HG02678 (cell line): ENCODE results near the gene UBR4.

Experiments used
- ATAC-seq: cut with Tn5 transposase; IDR thresholded peaks from one replicate; pipeline ENCODE4 v1.9.1; 2021; ENCODE audit warnings: mild to moderate bottlenecking, moderate library complexity; ENCODE audit not compliant: unreplicated experiment

Gene UBR4

DNA sequence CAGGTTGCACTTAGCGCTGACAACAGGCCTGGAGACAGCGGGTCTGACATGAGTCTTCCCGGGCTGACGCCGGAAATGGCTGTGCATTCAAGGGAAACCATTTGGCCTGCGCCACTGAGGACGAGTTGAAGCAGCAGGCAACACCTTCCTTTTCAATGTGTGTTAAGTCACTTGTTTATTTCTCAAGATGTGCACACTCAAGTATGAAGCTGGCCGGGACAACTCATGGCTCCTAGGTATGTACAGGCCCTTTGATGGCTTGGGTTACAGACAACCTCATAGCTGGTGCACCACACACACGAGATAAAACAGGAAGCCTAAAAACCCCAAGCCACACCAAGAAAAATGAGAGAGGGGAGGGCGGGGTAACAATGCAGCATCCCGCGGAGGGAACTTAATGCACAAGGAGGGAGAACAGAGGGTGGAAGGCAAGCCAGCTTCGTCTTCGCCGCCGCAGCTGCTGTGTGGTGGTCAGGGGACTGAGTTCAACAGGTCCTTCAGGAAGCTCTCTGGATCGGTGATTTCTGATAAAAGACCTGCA is 135.6 kb downstream of the UBR4 start:
- no peak for ATAC-seq

DNA sequence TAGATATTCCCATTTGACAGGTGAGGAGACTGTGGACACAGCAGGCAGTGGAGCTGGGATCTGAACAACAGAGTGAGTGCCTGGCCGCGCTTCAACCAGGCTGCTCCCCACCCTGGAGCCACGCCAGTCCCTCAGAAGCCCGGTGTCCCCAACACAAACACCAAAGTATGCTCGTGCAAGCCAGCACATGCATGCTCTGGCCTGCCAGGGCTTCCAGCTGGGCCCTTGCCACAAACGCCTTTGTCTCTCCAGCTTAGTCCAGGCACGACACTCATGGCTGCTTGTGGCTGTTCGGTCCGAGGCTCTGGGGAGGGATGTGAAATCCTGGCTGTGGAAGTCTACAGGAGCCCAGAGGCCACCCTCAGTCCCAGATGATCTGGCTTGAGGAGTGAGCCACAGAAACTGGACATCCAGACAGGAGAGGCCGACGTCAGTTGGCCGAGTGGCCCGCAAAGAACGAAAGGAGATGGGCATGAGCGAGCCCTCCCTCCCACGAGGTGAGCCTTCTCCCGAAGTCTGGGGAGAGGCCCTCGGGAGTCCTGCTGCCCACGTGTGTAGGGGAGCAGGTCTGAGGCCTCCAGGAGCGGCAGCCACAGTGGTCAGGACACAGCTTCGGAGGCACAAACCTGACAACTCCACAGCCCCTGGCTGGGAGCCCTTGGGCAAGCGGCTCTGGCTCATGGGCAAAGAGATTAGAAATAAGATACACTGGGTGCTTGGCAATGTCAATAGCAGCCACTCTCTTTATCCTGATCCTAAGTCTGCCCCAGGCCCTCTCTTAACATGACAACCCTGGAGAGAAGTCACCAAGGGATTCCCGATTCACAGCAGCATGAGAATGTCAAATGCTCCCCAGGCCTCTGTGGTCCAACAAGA is 136.5 kb downstream of the UBR4 start:
- ATAC-seq, result no peak

DNA sequence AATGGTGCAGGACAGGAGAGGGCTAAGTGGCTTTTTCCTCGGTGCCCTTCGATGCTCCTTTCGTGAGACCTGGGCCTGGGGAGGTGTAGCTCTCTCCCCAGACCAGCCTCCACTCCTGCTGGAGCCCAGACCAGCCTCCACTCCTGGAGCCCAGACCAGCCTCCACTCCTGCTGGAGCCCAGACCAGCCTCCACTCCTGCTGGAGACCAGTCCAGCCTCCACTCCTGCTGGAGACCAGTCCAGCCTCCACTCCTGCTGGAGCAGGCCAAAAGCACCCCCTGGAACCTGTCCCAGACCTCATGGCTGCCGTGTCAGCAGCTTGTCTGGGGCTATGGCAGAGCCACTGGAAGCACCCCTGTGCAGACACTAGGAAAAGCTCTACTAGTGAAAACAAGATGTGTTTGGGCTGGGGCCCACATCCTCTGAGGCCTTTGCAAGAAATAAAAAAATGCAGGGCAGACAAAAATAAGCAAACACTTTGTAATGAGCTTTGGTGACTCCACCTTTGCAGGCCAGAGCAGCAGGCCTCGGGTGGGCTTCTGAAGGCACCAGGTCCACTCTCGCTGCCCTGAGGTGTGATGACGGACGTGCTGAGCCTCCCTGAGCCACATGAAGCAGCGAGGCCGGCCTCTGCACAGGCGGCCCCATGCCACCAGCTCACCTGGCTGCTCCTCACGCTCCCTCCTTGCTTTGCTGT is 137.6 kb downstream of the UBR4 start:
- ATAC-seq, result no peak

DNA sequence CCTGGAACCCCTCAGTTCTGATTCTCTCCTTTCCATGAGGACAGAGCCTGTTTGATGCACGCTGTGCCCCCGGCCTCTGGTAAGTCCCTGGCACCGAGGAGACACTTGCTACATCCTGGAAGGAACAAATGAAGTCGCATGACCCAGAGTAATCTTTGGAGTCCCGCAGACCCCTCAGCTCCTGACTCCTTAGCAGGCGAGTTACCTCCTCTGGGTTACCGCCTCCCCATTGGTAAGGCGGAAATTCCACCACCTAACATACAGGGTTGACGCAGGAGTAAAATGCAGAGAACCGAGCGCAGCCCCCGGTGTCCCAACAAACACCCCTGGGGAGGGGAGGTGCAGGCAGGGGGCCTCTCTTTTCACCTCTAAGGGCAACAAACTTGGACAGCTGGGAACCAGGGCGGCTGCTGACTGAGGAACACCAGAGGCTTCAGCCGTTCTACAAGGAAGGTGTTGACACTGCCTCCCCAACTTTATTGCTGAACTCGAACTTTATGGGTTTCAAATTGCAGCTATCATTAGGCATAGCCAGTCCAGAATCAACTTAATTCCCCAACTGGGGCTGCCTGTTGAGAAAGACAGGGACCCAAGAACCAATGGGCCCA is 138.3 kb downstream of the UBR4 start:
- no peak for ATAC-seq

DNA sequence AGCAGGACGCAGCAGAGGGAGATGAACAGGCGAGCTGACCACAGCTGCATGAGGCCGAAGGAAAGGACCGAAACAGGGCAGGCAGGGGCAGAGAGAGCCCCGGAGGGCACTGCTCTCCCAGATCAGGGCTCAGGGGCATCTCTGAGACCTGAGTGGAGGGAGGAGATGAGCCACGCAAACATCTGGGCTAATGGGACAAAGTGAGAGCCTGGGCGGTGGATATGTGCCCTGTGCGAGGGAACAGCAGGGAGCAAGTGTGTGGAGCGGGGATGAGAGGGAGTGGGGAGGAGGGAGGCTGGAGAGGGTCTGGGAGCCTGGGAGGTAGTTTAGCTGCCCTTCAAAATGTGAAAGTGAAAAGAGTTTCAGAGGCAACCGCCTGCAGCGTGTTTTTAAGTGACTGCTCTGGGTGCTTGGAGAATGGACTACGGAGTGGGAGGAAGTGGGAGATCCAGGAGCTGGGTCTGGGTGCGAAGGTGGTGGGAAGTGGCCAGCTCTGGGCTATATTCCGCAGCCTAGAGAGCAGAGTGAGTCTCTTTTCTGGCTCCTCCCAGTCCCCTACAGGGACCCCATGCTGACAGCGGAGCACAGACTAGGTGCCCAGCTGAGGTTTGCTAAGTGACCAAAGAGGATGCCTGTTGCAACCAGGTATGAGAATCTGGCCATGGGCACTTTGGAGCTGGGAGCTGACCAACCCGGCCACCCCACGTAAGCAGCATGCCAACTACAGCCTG is 139.0 kb downstream of the UBR4 start:
- ATAC-seq, result no peak

DNA sequence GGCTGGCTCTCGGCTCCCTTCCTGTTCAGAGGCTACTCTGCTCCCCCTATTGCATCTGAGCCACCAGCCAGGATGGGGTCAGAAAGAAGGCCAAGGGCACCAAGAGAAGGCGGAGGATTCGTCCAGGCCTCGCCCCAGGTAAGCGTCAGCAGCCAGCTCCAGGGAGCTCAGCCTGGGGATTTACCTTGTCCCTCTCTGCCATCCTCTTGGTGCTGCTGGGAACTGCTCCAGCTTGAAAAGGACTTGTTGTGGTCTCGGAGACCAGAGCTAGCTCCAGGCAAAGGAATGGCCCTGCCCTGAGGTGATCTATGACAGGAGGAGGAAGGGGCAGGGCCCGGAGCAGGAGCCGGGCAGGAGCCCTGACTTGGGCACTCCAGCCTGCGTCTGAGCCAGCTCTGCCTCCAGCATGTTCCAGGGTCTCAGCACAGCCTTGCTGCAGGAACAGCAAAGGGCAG is 139.8 kb downstream of the UBR4 start:
- ATAC-seq, result no peak

DNA sequence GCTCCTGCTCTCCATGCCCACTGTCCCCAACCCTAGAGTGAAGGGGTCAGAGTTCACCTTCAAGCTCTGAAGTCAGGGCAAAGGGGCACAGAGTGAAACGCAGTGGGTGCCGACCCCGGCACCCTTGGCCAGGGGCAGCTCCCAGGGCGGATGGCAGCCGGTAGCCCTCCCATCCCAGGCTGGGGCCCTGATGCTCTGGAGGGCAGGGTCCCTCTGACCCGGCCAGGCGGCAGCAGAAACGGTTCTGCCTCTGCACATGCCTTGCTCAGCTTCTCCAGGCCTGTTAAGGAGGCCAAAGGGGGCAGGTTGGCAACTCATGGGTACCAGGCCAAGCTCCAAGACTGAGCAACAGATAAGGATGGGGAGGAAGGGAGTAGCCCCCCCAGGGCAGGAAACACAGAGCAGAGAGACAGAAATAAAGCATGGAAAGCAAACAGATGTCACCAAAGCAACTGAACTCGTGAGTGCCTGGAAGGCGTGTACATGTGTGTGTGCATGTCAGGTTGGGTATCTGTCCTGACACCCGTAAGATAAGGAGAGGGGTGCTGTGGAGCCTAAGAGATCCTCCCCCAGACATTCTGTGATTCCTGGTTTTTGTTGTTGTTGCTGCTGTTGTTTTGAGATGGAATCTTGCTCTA is 141.3 kb downstream of the UBR4 start:
- ATAC-seq, result no peak

DNA sequence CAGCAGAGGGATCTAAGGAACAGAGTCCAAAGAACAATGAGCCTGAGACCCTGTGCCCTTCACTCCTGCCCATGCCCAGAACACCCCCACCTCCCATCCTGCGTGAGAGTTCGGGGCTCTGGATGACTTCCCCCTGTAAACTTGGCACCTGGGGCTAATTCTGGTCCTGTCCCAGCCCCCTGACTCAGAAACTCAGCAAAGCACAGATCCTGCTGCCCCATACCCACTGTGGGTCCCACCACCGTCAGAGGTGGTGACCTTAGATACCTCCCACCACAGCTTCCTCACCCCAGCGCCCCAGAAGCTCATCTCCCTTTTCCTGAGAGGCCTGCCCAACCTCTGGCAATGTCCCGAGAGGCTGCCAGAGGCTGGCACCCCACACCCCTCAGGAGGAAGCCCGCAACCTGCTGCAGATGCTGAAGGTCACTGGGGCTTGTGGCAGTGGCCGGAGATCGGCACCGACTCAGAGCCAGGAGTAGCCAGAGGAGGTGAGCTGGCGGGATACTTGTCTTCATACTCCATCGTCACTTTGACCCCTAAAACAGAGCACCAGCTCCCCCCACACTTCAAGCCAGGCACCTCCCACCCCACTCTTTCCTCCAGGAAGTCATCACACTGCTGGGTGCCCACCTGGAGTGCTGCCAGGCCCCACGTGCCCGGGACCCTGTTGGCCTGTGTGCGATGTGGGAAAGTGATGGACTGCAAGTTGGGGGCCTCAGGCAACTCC is 142.0 kb downstream of the UBR4 start:
- ATAC-seq, result no peak

DNA sequence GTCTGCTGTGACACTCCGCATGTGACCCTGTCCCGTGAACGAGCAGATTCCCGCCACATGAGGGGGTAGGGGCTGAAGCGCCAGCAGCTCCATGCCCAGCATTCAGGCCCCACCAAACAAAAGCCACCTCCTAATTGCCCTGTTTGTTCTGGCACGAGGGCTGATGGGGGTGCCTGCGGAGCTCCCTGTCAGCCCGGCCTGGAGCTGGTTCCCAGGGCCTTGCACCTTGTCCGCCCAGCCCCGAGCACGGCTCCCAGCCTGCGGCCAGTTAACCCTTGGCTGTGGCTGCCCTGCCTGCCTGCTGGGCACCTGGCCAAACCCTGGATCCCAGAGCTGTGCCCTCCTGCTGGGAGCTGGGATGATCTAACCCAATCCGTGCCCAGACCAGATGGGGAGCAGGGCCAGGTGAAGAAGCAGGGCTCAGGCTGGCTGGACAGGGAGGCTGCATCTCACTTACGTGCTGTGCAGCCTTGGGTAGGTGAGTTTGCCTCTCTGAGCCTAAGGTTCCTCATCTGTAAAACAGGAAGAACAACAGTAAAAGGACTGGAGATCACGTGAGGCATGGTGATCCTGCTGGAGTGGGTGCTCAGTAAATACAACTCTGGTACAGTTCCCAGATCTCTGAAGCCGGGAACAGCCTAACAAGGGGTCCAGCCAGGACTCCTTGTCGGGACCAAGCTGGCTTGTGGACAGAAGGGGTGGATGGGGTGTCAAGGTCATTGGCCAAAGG is 142.7 kb downstream of the UBR4 start:
- no peak for ATAC-seq

DNA sequence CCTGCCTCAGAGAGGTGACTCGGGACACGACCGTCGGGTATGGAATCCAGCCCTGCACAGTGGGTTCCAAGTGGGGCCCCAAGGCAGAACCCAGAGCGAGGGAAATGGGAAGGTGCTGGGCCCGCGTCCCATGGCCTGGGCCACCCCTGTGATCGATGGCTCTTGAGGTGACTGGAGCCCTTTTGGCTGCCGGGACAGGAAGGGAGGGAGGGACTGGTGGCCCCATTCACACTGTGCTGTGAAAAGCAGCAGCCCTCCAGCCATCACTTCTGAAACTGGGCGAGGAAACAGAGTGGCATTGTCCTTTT is 143.2 kb downstream of the UBR4 start:
- no peak for ATAC-seq

DNA sequence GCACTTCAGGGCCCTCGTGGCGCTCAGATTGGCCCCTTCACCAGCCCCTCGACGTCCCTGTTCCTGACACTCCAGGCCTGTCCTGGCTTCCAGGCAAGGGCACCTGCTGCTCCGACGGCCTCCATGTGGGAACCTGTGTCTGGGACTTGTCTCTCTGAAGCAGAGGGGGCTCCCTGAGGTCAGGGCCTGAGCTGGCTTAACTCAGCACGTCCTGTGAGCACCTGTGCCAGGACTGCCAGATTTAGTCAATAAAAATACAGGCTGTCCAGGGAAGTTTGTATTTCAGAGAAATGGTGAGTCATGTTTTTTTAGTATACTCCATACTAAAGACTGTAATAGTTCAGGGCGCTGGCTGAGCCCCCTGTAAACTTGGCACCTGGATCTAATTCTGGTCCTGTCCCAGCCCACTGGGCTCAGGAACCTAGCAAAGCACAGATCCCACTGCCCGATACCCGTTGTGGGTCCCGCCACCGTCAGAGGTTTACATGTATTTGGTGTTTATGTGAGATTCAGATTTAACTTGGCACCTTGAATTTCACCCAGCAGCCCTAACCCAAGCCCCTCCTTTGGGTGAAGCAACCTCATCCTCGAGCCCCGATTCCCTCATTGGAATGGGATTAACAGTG is 143.7 kb downstream of the UBR4 start:
- no peak for ATAC-seq

DNA sequence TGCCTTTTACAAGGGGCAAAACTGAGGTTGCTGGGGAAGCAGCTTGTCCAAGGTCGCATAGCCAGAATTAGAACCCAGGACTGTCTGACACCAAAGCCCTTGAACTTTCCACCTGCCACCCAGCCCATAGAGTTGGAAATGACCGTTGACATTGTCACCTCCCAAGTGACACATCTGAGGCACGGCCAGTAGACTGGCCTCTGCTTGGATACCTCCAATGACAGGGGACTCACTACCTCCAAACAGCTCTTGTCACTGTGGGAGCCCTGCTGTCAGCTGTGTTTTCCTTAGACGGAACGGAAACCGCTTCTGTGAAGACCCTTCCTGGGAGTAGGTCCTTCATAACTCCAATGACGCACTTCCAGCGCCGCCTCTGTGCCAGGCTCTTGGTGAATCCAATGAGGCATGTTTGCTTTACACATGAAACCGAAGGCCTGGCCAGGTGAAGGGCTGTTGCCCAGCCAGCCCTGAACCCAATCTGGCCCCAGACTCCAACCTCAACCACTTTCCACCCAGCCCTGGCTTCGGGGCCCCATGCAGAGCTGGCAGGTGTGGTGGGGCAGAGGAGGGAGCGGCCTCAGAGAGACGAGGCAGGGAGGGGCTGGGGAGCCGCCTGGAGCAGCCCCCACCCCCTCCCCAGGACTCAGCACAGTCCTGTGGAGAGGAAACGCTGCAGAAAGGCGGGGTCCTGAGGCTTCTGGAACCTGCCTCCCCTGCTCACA is 144.4 kb downstream of the UBR4 start:
- no peak for ATAC-seq

DNA sequence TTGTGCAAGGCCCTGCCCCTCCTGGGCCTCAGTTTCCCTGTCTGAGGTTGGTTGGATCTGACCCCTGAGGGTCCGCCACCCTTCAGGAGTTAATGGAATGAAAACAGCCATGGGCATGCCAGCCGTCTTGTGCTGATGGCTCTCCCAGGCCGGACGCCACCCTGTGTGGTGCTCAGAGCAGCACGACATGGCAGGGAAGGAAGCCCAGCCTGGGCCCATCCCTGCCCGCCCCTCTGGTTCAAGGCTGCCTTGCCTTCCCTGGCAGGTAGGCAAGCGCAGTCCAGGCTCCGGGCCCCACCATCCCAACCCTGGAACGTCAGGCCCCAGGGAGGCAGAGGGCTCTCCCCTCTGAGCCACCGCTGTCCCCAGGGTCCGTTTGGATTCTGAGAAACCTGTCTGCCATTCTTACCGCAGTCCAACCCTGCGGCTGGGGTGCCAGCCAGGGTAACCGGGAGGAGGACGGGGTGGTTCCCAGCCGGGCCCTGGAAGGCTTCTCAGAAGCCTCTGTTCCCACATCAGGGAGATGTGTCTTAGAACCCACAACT is 145.1 kb downstream of the UBR4 start:
- ATAC-seq, result no peak

DNA sequence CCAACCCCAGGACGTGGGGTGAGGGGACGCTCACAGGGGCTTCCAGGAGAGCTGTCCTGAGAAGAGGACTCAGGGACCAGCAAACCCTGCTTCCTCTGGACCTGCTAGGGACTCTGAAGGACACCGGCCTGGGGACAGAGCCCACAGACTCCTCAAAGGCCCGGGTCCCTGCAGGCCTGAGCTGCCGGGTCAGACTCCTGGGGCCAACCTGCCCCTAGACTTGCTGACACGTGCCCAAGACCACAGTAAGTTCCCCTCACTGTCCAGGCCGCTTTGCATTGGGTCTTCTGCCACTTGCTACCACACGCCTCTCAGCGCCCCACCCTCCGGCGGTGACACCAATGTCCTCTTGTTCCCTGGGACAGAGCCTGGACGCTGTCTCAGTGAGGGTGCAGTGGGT is 146.9 kb downstream of the UBR4 start:
- no peak for ATAC-seq

DNA sequence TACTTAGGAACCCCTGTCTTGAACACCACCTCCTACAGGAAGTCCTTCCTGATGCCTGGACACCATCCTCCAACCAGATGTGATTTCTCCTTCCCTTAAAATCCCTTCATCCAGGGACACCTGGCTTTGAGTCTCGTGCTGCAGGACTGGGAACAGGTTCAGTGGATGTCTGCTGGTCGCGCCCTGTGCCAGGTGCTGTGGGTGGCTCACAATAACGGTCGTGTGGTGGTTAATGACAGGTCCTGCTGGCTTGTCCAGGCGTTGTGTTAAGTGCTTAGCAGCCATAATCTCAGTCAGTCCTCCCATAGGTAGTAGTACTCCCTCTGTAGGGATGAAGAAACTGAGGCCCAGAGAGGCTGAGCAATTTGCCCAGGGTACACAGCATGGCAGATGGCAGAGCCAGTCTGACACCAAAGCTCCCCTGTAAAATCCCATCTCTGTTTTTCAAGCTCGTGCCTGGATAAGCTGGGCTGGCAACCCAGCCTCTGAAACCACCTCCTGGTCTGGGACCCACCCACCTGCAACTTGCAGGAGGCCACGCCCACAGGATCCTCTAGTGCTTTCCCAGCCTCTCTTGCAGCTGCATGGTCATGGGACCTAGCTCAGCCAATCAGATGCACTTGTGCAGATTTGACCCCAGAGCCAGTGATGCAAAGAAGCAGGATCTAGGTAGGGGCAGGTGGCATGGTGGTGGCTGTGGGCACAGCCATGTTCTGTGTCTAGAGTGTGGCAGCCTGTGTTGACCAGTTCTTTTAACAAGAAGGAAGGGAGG is 147.6 kb downstream of the UBR4 start:
- no peak for ATAC-seq

DNA sequence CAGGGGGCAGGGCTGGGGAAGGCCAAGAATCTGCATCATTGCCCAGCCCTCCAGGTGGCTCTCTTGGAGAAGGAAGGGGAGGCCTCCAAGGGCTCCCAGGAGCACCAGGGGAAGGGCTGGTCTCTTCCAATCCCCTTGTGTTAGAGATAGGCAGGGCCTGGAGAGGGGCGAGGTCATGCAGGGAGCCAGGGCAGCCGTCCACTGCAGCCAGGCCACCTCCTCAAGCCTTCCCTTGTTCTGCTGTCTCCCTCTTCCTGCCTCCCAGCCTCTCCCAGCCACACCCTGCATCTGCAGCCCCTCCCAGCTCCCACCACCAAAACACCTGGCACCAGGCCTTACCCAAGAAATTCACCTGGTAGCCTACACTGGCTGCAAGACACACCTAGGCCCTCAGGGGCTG is 148.3 kb downstream of the UBR4 start:
- no peak for ATAC-seq

DNA sequence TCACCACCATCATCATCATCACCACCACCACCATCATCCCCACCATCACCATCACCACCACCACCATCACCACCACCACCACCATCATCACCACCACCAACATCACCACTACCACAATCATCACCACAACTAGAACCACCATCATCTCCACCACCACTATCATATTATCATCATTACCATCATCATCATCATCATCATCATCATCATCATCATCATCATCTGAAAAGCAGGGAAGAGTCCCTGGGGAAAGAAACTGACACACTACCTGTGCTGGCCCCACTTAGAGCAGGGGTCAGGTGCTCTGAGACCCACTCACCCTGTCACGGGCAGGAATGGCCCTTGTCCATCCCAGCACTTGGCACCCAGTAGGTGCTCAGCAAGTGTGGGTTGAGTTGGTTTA is 148.7 kb downstream of the UBR4 start:
- ATAC-seq, result no peak
